IMR-90 (cell line): ENCODE data around the gene PRR16. TPM values are rescaled to one million over a fixed set of nuclear protein-coding genes. Genes with fewer than 3 reads are reported as not detected.
A peak's percentile ranks its signal among the peaks of the same experiment; 100 is the strongest.

Experiments used
- ATAC-seq: fragments of 200-7000 bp; cut with Tn5 transposase; 2 replicates; pipeline ENCODE4 v1.9.1; 2020; ENCODE audit warnings: low read depth, mild to moderate bottlenecking, moderate library complexity
- BruUV-seq: library from RNA; stranded (reverse); fragments of 400-500 nt; replicated peaks from 2 replicates; lab custom pipeline; 2021; lab: Mats Ljungman, UMichigan
- CTCF ChIA-PET: fragments of 300-600 bp; formaldehyde crosslinking; extraction: SDS; loops from one replicate; lab custom pipeline; 2021; ENCODE audit warnings: antibody characterized with exemption; lab: Yijun Ruan, JAX
- POLR2A ChIA-PET: fragments of 300-600 bp; sonication (Branson Sonifier 250); formaldehyde crosslinking; loops from one replicate; lab custom pipeline; 2022; ENCODE audit warnings: antibody characterized with exemption; ENCODE audit not compliant: unreplicated experiment; lab: Charles Lee
- DNase-seq: peaks from one replicate; pipeline ENCODE4 v3.0.0; 2013
- H2AFZ ChIP-seq: replicated peaks from 2 replicates; pipeline ENCODE3; 2013; ENCODE audit warnings: low read length, mild to moderate bottlenecking; ENCODE audit not compliant: poor library complexity
- H2AK5ac ChIP-seq: 2 replicates; pipeline ENCODE4 v1.6.1; 2013; ENCODE audit warnings: low read depth, low read length, inconsistent platforms
- H2AK9ac ChIP-seq: replicated peaks from 2 replicates; pipeline ENCODE3; 2013; ENCODE audit warnings: mild to moderate bottlenecking, low read depth, low read length, moderate library complexity; ENCODE audit not compliant: poor library complexity
- H2BK120ac ChIP-seq: 2 replicates; pipeline ENCODE4 v1.6.1; 2013; ENCODE audit warnings: low read depth, low read length, inconsistent platforms
- H2BK15ac ChIP-seq: 3 replicates; pipeline ENCODE4 v1.6.1; 2013; ENCODE audit warnings: low read depth, low read length, inconsistent platforms
- H2BK20ac ChIP-seq: 2 replicates; pipeline ENCODE4 v1.6.1; 2013; ENCODE audit warnings: low read depth, mild to moderate bottlenecking, inconsistent platforms, low read length, moderate library complexity
- H2BK5ac ChIP-seq: 2 replicates; pipeline ENCODE4 v1.6.1; 2013; ENCODE audit warnings: mild to moderate bottlenecking, low read depth, low read length, inconsistent platforms; ENCODE audit not compliant: poor library complexity, severe bottlenecking
- H3K14ac ChIP-seq: replicated peaks from 2 replicates; pipeline ENCODE4 v1.6.1; 2013; ENCODE audit warnings: low read depth, low read length, inconsistent platforms
- H3K18ac ChIP-seq: 2 replicates; pipeline ENCODE4 v1.6.1; 2013; ENCODE audit warnings: low read depth, low read length, control low read depth
- H3K23ac ChIP-seq: 2 replicates; pipeline ENCODE4 v1.6.1; 2013; ENCODE audit warnings: low read depth, low read length, inconsistent platforms
- H3K27ac ChIP-seq: 2 replicates; pipeline ENCODE4 v1.5.1; 2013; ENCODE audit warnings: mild to moderate bottlenecking, control low read depth, low read length; ENCODE audit not compliant: insufficient read depth
- H3K27me3 ChIP-seq: 2 replicates; pipeline ENCODE4 v1.6.1; 2013; ENCODE audit warnings: low read length; ENCODE audit not compliant: control insufficient read depth, insufficient read depth
- H3K36me3 ChIP-seq: 2 replicates; pipeline ENCODE4 v1.6.1; 2013; ENCODE audit warnings: low read length, mixed read lengths; ENCODE audit not compliant: control insufficient read depth, insufficient read depth
- H3K4ac ChIP-seq: 2 replicates; pipeline ENCODE4 v1.6.1; 2013; ENCODE audit warnings: low read depth, low read length, inconsistent platforms
- H3K4me1 ChIP-seq: 2 replicates; pipeline ENCODE4 v1.6.1; 2013; ENCODE audit warnings: low read length, mixed read lengths; ENCODE audit not compliant: control insufficient read depth, insufficient read depth
- H3K4me2 ChIP-seq: 2 replicates; pipeline ENCODE4 v1.6.1; 2013; ENCODE audit warnings: low read depth, mild to moderate bottlenecking, control low read depth, low read length, moderate library complexity
- H3K4me3 ChIP-seq: 2 replicates; pipeline ENCODE4 v1.5.1; 2013; ENCODE audit warnings: low read depth, mild to moderate bottlenecking, control low read depth, low read length, moderate library complexity; ENCODE audit not compliant: insufficient read depth
- H3K56ac ChIP-seq: 2 replicates; pipeline ENCODE4 v1.6.1; 2013; ENCODE audit warnings: low read length, inconsistent platforms; ENCODE audit not compliant: insufficient read depth; ENCODE audit errors: extremely low read depth
- H3K79me1 ChIP-seq, 2 experiments: 2 replicates each; pipeline ENCODE4 v1.6.1; 2013; ENCODE audit warnings: low read length in 2 of 2, inconsistent platforms in 1 of 2, low read depth in 1 of 2
- H3K9ac ChIP-seq: 2 replicates; pipeline ENCODE4 v1.6.1; 2013; ENCODE audit warnings: low read depth, low read length, control low read depth
- H3K9me1 ChIP-seq: 2 replicates; pipeline ENCODE4 v1.6.1; 2013; ENCODE audit warnings: low read length, inconsistent platforms; ENCODE audit not compliant: insufficient read depth
- H3K9me3 ChIP-seq: 2 replicates; pipeline ENCODE4 v1.6.1; 2013; ENCODE audit warnings: low read length; ENCODE audit not compliant: control insufficient read depth, insufficient read depth
- H4K20me1 ChIP-seq: 2 replicates; pipeline ENCODE4 v1.6.1; 2013; ENCODE audit warnings: low read length, inconsistent platforms; ENCODE audit not compliant: insufficient read depth
- H4K5ac ChIP-seq: 2 replicates; pipeline ENCODE4 v1.6.1; 2013; ENCODE audit warnings: mild to moderate bottlenecking, low read depth, low read length, control low read depth
- H4K8ac ChIP-seq, 2 experiments: 2 replicates each; pipeline ENCODE4 v1.6.1; 2013; ENCODE audit warnings: low read depth in 2 of 2, low read length in 2 of 2, control low read depth in 1 of 2, inconsistent platforms in 1 of 2
- H4K91ac ChIP-seq: 2 replicates; pipeline ENCODE4 v1.6.1; 2013; ENCODE audit warnings: low read depth, low read length, inconsistent platforms; ENCODE audit not compliant: insufficient read depth
- BHLHE40 ChIP-seq: fragments of 150-350 bp; IDR thresholded peaks from 2 replicates; pipeline ENCODE4 v1.6.1; 2016; ENCODE audit warnings: mild to moderate bottlenecking, low read depth, low read length
- CEBPB ChIP-seq: IDR thresholded peaks from 2 replicates; pipeline ENCODE4 v1.6.1; 2012; ENCODE audit warnings: low read depth, low read length, improper control_type of control experiment
- NFE2L2 ChIP-seq: fragments of 150-350 bp; IDR thresholded peaks from 2 replicates; pipeline ENCODE4 v1.6.1; 2016; ENCODE audit warnings: low read depth, mild to moderate bottlenecking, low read length
- WGBS, 2 experiments: methylation state at CpG; one replicate each; pipeline versions ENCODE4 v1.1.5 to v1.1.7; 2013; ENCODE audit warnings: missing lambda C conversion rate in 2 of 2; ENCODE audit not compliant: insufficient read length in 1 of 2; ENCODE audit errors: extremely low coverage in 2 of 2; 5-methylcytosine and 5-hydroxymethylcytosine counted together
- dilution Hi-C: fragments of 300-500 bp; cut with HindIII; formaldehyde crosslinking; loops from one replicate; pipeline ENCODE4 v1.14.3; 2018; ENCODE audit warnings: low sequenced_read_pairs; ENCODE audit not compliant: unreplicated experiment
- in situ Hi-C: fragments of 300-500 bp; cut with MboI; formaldehyde crosslinking; loops from 3 replicates; pipeline ENCODE4 v1.14.3; 2019; ENCODE audit warnings: low sequenced_read_pairs, inconsistent platforms, mixed read lengths
- intact Hi-C: fragments of 100-400 bp; cut with micrococcal nuclease; formaldehyde crosslinking; loops from 2 replicates; pipeline ENCODE4 v1.10.0; 2022
- polyA plus RNA-seq, 3 experiments: library from polyadenylated mRNA; depleted of rRNA; stranded (reverse); fragments of >200 nt; gene quantifications; 2 replicates each; pipeline ENCODE4 v1.2.3, GENCODE V29; 2012; ENCODE audit warnings: low replicate concordance in 1 of 3
- total RNA-seq: library from RNA; depleted of rRNA; stranded (reverse); fragments of >200 nt; gene quantifications from 2 replicates; pipeline ENCODE4 v1.2.3, GENCODE V29; 2012
- TF ChIP-seq, protein P1 (sequence below): conservative IDR thresholded peaks from 2 replicates; pipeline ENCODE4 v1.5.1; 2012; ENCODE audit warnings: mild to moderate bottlenecking, low read depth, low read length, improper control_type of control experiment

Gene PRR16
- total and polyA plus RNA-seq, 2 of the 4 experiments (the other 2 are of a cell fraction) = 9.9 to 45.2 TPM

DNA sequence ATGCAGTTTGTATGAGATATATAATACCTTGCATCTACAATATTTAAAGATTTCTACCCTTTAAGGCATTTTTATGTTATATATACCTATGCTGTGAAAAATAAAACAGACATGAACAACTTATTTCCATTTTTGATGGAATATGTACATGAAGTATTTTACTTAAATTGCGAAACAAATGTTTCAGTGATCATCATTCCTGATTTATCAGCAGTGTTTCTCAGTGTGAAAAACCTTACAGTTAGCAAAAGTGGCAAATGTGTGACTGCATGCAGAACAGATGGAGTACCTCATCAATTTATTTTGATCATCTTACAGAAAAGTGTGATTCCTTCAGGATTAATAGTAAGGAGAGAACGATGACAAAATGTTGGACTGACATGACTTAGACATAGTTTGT, 43.1 kb downstream of the PRR16 start:
- DNase-seq = peak; percentile 36

More for the DNA sequence above, 43.1 kb downstream of the PRR16 start:
- POLR2A ChIA-PET = no interaction called here
- H3K79me1 ChIP-seq = peaks cover 23 to 62% of the 10 kb centered on the region in 2 experiments
- H3K9me3 ChIP-seq = no peaks in the 10 kb centered on the region
- ATAC-seq = no peak
- peak; percentile 84 for TF ChIP-seq CEBPB
- TF ChIP-seq BHLHE40 = no peak
- TF ChIP-seq, protein P1, sequence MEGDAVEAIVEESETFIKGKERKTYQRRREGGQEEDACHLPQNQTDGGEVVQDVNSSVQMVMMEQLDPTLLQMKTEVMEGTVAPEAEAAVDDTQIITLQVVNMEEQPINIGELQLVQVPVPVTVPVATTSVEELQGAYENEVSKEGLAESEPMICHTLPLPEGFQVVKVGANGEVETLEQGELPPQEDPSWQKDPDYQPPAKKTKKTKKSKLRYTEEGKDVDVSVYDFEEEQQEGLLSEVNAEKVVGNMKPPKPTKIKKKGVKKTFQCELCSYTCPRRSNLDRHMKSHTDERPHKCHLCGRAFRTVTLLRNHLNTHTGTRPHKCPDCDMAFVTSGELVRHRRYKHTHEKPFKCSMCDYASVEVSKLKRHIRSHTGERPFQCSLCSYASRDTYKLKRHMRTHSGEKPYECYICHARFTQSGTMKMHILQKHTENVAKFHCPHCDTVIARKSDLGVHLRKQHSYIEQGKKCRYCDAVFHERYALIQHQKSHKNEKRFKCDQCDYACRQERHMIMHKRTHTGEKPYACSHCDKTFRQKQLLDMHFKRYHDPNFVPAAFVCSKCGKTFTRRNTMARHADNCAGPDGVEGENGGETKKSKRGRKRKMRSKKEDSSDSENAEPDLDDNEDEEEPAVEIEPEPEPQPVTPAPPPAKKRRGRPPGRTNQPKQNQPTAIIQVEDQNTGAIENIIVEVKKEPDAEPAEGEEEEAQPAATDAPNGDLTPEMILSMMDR = no peak
- no peak for TF ChIP-seq NFE2L2
- CTCF ChIA-PET = interaction anchor here (0.6 kb wide), 1 partner anchor 949 kb away, joined by 3 read pairs; no protein-coding TSS in a partner anchor
- H3K36me3 ChIP-seq = no peaks in the 10 kb centered on the region
- peaks cover 7% of the 10 kb centered on the region for H3K4me1 ChIP-seq
- no peak overlapping the region for H3K18ac ChIP-seq
- H4K91ac ChIP-seq = no peak overlapping the region
- intact Hi-C loops = no loop called here
- H3K4me3 ChIP-seq = no peak overlapping the region
- peak overlapping the region; percentile 82 for H3K4me2 ChIP-seq
- in situ Hi-C loops = no loop called here
- BruUV-seq = no TSS peak
- no peaks in the 10 kb centered on the region for H3K9me1 ChIP-seq
- dilution Hi-C loops = no loop called here
- H3K9ac ChIP-seq = 0 out of 2 replicates have a peak overlapping the region, but pooled peaks have one; percentile 23
- no peak overlapping the region for H2AFZ ChIP-seq
- WGBS, 2 experiments = no CpG with 5 or more reads among the region's 2 CpGs
- no peak overlapping the region for H2AK9ac ChIP-seq
- H4K8ac ChIP-seq = peak overlapping the region in 1 of 2 experiments; percentile 49; a peak in 2 of 4 replicates
- no peak overlapping the region for H4K5ac ChIP-seq
- peak overlapping the region; percentile 83; the same call in 1 of the 2 replicates for H3K23ac ChIP-seq
- no peak overlapping the region for H2AK5ac ChIP-seq
- H3K56ac ChIP-seq = peak overlapping the region; percentile 10; the same call in 1 of the 2 replicates
- H2BK120ac ChIP-seq = peak overlapping the region; percentile 47; the same call in 1 of the 2 replicates
- H4K20me1 ChIP-seq = peaks cover 5% of the 10 kb centered on the region; the same call in 1 of the 2 replicates
- H3K14ac ChIP-seq = no peak overlapping the region
- peak overlapping the region; percentile 64 for H2BK5ac ChIP-seq
- no peak overlapping the region for H2BK15ac ChIP-seq
- peak overlapping the region; percentile 54; the same call in 1 of the 2 replicates for H3K27ac ChIP-seq
- H2BK20ac ChIP-seq = no peak overlapping the region
- no peaks in the 10 kb centered on the region for H3K27me3 ChIP-seq
- peak overlapping the region; percentile 25; the same call in 1 of the 2 replicates for H3K4ac ChIP-seq
